Colonic mucosa (tissue), 4 donors: ENCODE results near the gene PGC. TPM values are rescaled to one million over a fixed set of nuclear protein-coding genes. Genes with fewer than 3 reads are reported as not detected.

ENCODE experiments used
- DNase-seq: peaks from one replicate; pipeline ENCODE4 v3.0.0-alpha.2; 2020
- H3K27ac ChIP-seq: fragments of 200-600 bp; one replicate; pipeline ENCODE4 v1.8.0; 2021
- H3K27me3 ChIP-seq: fragments of 200-600 bp; one replicate; pipeline ENCODE4 v1.8.0; 2021
- H3K36me3 ChIP-seq: fragments of 200-600 bp; one replicate; pipeline ENCODE4 v1.8.0; 2021
- H3K4me1 ChIP-seq: fragments of 200-600 bp; one replicate; pipeline ENCODE4 v1.8.0; 2021; ENCODE audit warnings: mild to moderate bottlenecking
- H3K4me3 ChIP-seq: fragments of 200-600 bp; one replicate; pipeline ENCODE4 v1.8.0; 2021
- H3K9ac ChIP-seq, 2 donors: one replicate each; pipeline ENCODE4 v1.7.0; 2013; ENCODE audit warnings: control low read depth in 2 of 2, low read depth in 2 of 2, low read length in 2 of 2
- H3K9me3 ChIP-seq: fragments of 200-600 bp; one replicate; pipeline ENCODE4 v1.8.0; 2021
- intact Hi-C: fragments of 100-400 bp; cut with DNase I; formaldehyde crosslinking; loops from one replicate; pipeline ENCODE4 v1.14.1; 2022
- total RNA-seq, 2 donors: library from RNA; stranded (reverse); fragmentation: NEBNext Ultra II Directional in 1 of 2; extraction: Animal tissue kit (Norgen Biotek cat#: 25700) in 1 of 2; gene quantifications; one replicate each; pipeline ENCODE4 v1.2.1, GENCODE V29; 2021
- TF ChIP-seq, protein P1 (sequence below): fragments of 200-600 bp; IDR thresholded peaks from one replicate; pipeline ENCODE4 v1.8.0; 2022; ENCODE audit warnings: antibody characterized with exemption, mild to moderate bottlenecking
- donor health status: healthy.
- donor health status: DM: no; HTN: no; CAD: no.
- donor health status: DM: no; HTN: no; CAD: no.

PGC gene
- total RNA-seq, 2 donors from 2014 or later: 1.7 TPM; not detected in 1

DNA sequence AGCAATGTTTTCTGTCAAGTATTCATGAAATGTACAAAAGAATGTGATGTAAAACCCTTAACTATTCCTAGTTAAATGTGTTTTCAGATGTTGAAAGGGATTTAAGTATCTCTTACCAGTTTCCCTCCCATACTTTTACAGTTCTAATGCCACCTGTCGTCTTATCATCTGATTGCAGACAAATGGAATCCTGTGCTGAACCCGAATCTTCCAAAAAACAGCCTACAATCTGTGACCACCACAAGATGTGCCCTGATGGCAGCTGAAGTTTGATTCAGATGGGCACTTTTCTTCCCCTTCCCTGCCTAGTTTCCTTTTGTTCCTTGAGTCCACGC is 42.2 kb upstream of the PGC start:
- DNase-seq: no peak
- intact Hi-C loops: loop anchor here (5.0 kb wide), 1 partner anchor 133 kb away; the partner anchor contains the start of genes BYSL and MED20
- Histone ChIP-seq H3K36me3 (peaks cover 6% of the 10 kb centered on the region), H3K9me3 (no peaks in the 10 kb centered on the region), H3K27ac (no peak overlapping the region), H3K9ac (no peak overlapping the region), H3K4me1 (peaks cover 8% of the 10 kb centered on the region), H3K27me3 (no peaks in the 10 kb centered on the region), H3K4me3 (no peak overlapping the region)
- TF ChIP-seq, protein P1, sequence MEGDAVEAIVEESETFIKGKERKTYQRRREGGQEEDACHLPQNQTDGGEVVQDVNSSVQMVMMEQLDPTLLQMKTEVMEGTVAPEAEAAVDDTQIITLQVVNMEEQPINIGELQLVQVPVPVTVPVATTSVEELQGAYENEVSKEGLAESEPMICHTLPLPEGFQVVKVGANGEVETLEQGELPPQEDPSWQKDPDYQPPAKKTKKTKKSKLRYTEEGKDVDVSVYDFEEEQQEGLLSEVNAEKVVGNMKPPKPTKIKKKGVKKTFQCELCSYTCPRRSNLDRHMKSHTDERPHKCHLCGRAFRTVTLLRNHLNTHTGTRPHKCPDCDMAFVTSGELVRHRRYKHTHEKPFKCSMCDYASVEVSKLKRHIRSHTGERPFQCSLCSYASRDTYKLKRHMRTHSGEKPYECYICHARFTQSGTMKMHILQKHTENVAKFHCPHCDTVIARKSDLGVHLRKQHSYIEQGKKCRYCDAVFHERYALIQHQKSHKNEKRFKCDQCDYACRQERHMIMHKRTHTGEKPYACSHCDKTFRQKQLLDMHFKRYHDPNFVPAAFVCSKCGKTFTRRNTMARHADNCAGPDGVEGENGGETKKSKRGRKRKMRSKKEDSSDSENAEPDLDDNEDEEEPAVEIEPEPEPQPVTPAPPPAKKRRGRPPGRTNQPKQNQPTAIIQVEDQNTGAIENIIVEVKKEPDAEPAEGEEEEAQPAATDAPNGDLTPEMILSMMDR: no peak

DNA sequence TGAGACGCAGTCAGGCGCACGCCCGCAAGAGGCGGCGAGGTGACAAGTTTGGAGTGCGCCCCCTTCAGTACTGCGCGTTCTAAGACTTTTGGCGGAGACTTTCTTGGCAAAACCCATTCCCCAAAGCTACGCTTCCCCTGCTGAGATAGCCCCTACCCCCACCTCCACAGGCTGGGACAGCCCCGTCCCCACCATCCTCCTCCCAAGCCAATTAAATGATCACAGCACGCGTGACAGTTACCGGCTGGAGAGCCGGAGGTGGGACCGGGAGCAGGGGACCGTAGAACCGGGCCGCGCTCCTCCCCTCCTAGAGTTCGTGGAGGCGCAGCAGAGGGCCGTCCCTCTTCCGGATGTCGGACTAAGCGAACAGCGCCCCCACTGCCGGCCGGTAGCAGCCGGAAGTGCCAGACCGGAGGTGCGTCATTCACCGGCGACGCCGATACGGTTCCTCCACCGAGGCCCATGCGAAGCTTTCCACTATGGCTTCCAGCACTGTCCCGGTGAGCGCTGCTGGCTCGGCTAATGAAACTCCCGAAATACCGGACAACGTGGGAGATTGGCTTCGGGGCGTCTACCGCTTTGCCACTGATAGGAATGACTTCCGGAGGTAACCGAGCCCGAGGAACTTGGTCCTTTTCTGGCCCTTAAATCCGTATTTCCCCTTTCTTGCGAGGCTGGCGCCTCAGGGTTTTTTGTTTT is 40.2 kb upstream of the PGC start, which contains the start of gene TOMM6:
Gene TOMM6 (plus strand): TSS at position 476 of the 699 bp plus-strand sequence. CDS start 4 bp downstream, at position 480.
- no peaks in the 10 kb centered on the region for H3K27me3 ChIP-seq
- H3K4me3 ChIP-seq: peak within 1 kb of the TSS; percentile 99
- peaks cover 8% of the 10 kb centered on the region for H3K4me1 ChIP-seq
- H3K9me3 ChIP-seq: no peaks in the 10 kb centered on the region
- H3K36me3 ChIP-seq: peaks cover 6% of the 10 kb centered on the region
- peak within 1 kb of the TSS; percentile 86 to 98 for H3K9ac ChIP-seq
- peak within 1 kb of the TSS; percentile 92 for H3K27ac ChIP-seq
- peak; percentile 96 for DNase-seq
- TF ChIP-seq, protein P1: peak; percentile 83
- intact Hi-C loops: loop anchor here (5.0 kb wide), 1 partner anchor 135 kb away; the partner anchor contains the start of genes BYSL and MED20

DNA sequence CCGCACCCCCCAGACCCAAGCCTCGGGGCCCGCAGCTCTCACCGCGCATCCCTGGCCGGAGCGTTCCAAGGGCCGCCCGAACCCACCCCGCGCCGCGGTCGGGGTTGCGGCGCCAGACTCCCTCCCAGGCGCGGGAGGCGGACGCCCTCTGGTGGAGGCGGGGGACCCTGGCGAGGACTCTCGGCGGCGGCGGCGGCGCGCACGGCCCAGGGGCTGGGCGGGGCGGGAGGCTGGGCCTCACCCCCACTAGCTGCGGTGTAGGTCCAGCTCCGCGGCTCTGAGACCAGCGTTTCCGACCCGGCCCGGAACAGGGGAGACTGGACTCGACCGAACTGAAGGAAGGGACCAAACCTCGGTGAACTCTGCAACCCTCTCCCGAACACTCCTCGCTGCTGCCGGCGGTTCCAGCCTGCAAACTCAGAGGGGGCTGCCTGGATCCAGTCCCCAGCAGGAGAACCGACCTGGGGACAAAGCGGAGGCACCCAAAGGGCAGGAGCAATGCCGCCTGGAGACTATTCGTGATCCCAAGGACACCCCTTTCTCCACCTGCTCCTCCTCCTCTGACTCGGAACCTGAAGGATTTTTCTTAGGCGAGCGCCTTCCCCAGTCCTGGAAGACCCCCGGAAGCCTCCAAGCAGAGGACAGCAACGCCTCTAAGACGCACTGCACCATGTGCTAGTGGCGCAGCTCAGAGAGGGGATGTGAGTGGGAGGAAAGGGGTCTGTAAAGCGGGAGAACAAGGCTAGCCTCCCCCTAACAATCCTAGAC is 39.4 kb upstream of the PGC start:
- Histone ChIP-seq H3K4me3 (peak overlapping the region; percentile 99), H3K9ac (peak overlapping the region; percentile 86 to 98), H3K27me3 (no peaks in the 10 kb centered on the region), H3K36me3 (peaks cover 6% of the 10 kb centered on the region), H3K4me1 (peaks cover 8% of the 10 kb centered on the region), H3K27ac (peak overlapping the region; percentile 92), H3K9me3 (no peaks in the 10 kb centered on the region)
- intact Hi-C loops: loop anchor here (5.0 kb wide), 1 partner anchor 136 kb away; the partner anchor contains the start of genes BYSL and MED20
- DNase-seq: peak; percentile 93
- TF ChIP-seq, protein P1: peak; percentile 84

DNA sequence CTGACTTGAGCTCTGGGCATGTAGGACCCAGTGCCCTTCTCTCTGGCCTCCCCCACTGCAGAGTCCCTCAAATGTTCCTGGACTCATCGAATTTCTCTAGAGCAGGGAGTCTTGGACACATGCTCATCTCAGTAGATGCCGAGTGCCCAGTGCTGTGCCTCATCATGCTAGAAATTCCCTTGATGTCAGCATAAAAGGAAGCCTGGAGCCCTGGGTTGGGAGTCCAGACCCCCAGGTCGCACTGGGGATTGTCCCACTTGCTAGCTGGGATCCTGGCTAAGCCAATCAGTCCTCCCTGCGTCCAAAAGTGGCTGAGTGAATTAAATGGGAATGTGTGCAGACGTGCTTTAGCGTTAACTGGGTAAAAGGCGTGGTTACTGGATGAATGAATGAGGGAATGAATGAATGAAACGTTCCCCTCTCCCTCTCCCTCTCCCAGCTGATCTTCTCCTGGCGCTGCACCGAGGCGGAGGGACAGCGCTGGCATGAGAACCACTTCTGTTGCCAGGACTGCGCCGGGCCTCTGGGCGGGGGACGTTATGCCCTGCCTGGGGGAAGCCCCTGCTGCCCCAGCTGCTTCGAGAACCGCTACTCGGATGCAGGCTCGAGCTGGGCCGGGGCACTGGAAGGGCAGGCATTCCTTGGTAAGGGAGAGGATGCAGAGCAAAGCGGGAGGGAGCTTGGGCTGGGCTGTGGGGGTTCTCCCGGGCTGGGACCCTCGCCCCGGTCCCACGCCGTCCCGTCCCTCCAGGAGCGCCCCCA is 38.7 kb upstream of the PGC start:
- Histone ChIP-seq H3K9me3 (no peaks in the 10 kb centered on the region), H3K27ac (peak overlapping the region; percentile 92), H3K9ac (peak overlapping the region; percentile 54 to 55), H3K4me1 (peaks cover 8% of the 10 kb centered on the region), H3K4me3 (peak overlapping the region; percentile 99), H3K27me3 (no peaks in the 10 kb centered on the region), H3K36me3 (peaks cover 6% of the 10 kb centered on the region)
- intact Hi-C loops: loop anchor here (5.0 kb wide), 1 partner anchor 136 kb away; the partner anchor contains the start of genes BYSL and MED20
- TF ChIP-seq, protein P1: no peak
- DNase-seq: peak; percentile 40

DNA sequence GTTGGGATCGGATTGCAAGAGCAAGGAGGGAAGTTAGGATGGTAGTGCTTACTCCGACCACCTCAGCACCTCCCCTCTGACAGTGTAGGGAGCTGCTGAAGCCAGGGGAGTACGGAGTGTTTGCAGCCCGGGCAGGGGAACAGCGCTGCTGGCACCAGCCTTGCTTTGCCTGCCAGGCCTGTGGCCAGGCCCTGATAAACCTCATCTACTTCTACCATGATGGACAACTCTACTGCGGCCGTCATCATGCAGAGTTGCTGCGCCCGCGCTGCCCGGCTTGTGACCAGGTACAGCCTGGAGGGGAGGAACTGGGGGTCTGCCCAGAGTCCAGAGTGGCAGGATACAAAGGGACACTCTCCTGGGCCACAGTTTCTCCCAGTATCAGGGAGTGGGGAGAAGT is 38.1 kb upstream of the PGC start:
- intact Hi-C loops: loop anchor here (5.0 kb wide), 1 partner anchor 137 kb away; the partner anchor contains the start of genes BYSL and MED20
- Histone ChIP-seq H3K4me3 (no peak overlapping the region), H3K36me3 (peaks cover 5% of the 10 kb centered on the region), H3K9me3 (no peaks in the 10 kb centered on the region), H3K9ac (no peak overlapping the region), H3K27ac (no peak overlapping the region), H3K27me3 (no peaks in the 10 kb centered on the region), H3K4me1 (peaks cover 8% of the 10 kb centered on the region)
- TF ChIP-seq, protein P1: no peak
- no peak for DNase-seq
